Esophagus muscularis mucosa (tissue), 4 donors: ENCODE data around the gene PADI4. TPM values are rescaled to one million over a fixed set of nuclear protein-coding genes. Genes with fewer than 3 reads are reported as not detected.

ENCODE experiments used
- DNase-seq: peaks from one replicate; pipeline ENCODE4 v3.0.0-alpha.2; 2017; ENCODE audit errors: extremely low spot score
- H3K27ac ChIP-seq, 4 donors: fragments of 200-600 bp; sonication (generic); replicated peaks in 1 of 4; 1 replicate in 3 of 4; 2 replicates in 1 of 4; pipeline ENCODE4 v1.5.1; 2016 to 2019; ENCODE audit warnings: mild to moderate bottlenecking in 1 of 4
- H3K27me3 ChIP-seq, 4 donors: fragments of 200-600 bp; sonication (generic); one replicate each; pipeline versions ENCODE4 v1.5.1 to v1.6.0; 2016 to 2019
- H3K36me3 ChIP-seq, 4 donors: fragments of 200-600 bp; sonication (generic); one replicate each; pipeline ENCODE4 v1.5.1; 2016 to 2019
- H3K4me1 ChIP-seq, 4 donors: fragments of 200-600 bp; sonication (generic); one replicate each; pipeline ENCODE4 v1.5.1; 2016 to 2019
- H3K4me3 ChIP-seq, 4 donors: fragments of 200-600 bp; sonication (generic); 1 replicate in 2 of 4; 2 replicates in 2 of 4; pipeline ENCODE4 v1.5.1; 2016 to 2019; ENCODE audit warnings: mild to moderate bottlenecking in 4 of 4, moderate library complexity in 1 of 4
- H3K9me3 ChIP-seq, 4 donors: fragments of 200-600 bp; sonication (generic); 1 replicate in 3 of 4; 2 replicates in 1 of 4; pipeline ENCODE4 v1.5.1; 2016 to 2019
- CTCF ChIP-seq, 3 experiments: fragments of 200-600 bp in 2 of 3; fragments of 450-650 bp in 1 of 3; sonication (generic) in 2 of 3; IDR thresholded peaks; one replicate each; pipeline ENCODE4 v1.5.1; 2017 to 2019; ENCODE audit warnings: antibody characterized with exemption in 3 of 3, mild to moderate bottlenecking in 2 of 3, moderate library complexity in 1 of 3
- EP300 ChIP-seq: sonication (generic); formaldehyde crosslinking; IDR thresholded peaks from one replicate; pipeline ENCODE4 v1.6.1; 2017; ENCODE audit warnings: antibody characterized with exemption
- POLR2A ChIP-seq: fragments of 450-650 bp; IDR thresholded peaks from one replicate; pipeline ENCODE4 v1.6.1; 2017; ENCODE audit warnings: antibody characterized with exemption, moderate library complexity, mild to moderate bottlenecking, low read depth
- POLR2AphosphoS5 ChIP-seq, 2 donors: sonication (generic); formaldehyde crosslinking; IDR thresholded peaks; one replicate each; pipeline ENCODE4 v1.6.1; 2017; ENCODE audit warnings: antibody characterized with exemption in 2 of 2
- WGBS: methylation state at CpG from one replicate; pipeline ENCODE4 v1.1.5; 2018; 5-methylcytosine and 5-hydroxymethylcytosine counted together
- intact Hi-C: fragments of 100-400 bp; cut with DNase I; formaldehyde crosslinking; loops from one replicate; pipeline ENCODE4 v1.15.1; 2023
- total RNA-seq, 4 donors: library from RNA; depleted of rRNA; stranded (reverse); fragments of >200 nt; gene quantifications; one replicate each; pipeline versions ENCODE4 v1.1.0 to v1.2.1, GENCODE V29; 2016

The PADI4 gene
- total RNA-seq, 4 donors from 2014 or later: 5.6 TPM; not detected in 3

DNA sequence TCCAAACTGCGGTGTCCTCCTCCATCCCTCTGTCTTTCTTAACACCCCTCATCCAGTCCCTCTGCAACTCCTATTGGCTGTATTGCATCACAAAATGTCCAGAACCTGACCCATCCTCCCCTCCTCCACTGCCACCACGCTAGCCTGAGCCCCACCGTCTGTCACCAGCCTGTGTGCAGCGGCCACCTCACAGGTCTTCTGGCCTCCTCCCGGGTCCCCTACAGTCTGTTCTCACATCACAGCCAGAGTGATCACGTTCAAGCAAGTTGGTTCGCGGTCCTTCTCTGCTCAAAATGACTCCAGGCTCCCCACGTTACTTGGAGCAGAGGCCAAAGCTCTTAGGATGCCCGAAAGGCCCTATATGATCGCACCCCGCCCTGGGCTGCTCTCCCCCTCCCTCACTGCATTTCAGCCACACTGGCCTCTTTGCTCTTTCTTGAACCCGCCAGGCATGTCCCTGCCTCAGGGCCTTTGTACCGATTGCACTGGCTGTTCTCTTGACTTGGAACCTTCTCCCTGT, 2.4 kb upstream of the PADI4 start:
- Histone ChIP-seq H3K4me1 (no peaks in the 10 kb centered on the region), H3K36me3 (no peaks in the 10 kb centered on the region), H3K27ac (no peak overlapping the region), H3K27me3 (peaks cover 0 to 40% (median 0%) of the 10 kb centered on the region in 4 donors), H3K9me3 (peaks cover 0 to 20% (median 12%) of the 10 kb centered on the region in 4 donors), H3K4me3 (no peak overlapping the region)
- 76% methylated on average over 13 of the region's 14 CpGs for WGBS
- intact Hi-C loops: no loop called here
- TF ChIP-seq EP300 (no peak), POLR2A (no peak), POLR2AphosphoS5 (IDR thresholded peaks at IDR 0.05) (no peak), CTCF (IDR thresholded peaks at IDR 0.05) (no peak)
- no peak for DNase-seq

- no peak for DNase-seq
Observed at GRCh38 chr1:17306407-17306806, 1.6 kb upstream of the PADI4 start.

DNA sequence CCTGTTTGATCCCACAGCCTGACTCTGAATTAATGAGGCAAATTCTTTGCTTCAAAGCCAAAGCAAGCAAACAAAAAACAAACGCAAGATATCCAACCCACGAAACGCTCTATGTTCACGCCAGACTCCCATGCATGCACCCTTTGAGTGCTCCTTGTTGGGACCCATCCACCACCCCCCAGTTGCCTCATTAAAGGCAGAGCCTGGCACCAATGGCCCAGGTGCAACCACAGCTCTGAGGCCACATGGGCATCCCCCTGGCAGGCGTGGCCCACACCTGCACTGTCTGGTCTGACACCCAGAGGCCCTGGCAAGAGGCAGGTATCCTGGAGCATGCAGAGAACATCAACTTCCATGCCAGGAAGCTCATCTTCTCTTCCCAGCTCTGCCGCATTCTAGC, 1.1 kb upstream of the PADI4 start:
- no peak overlapping the region for H3K4me3 ChIP-seq
- peaks cover 0 to 11% (median 7%) of the 10 kb centered on the region in 4 donors for H3K9me3 ChIP-seq
- 49% methylated on average over 6 of the region's 6 CpGs for WGBS
- no peak overlapping the region for H3K27ac ChIP-seq
- DNase-seq: no peak
- peaks cover 0 to 52% (median 0%) of the 10 kb centered on the region in 4 donors for H3K27me3 ChIP-seq
- intact Hi-C loops: no loop called here
- H3K36me3 ChIP-seq: no peaks in the 10 kb centered on the region
- TF ChIP-seq CTCF (IDR thresholded peaks at IDR 0.05) (no peak), POLR2A (no peak)
- H3K4me1 ChIP-seq: no peaks in the 10 kb centered on the region

More at GRCh38 chr1:17306407-17306806, 1.6 kb upstream of the PADI4 start:
- no peaks in the 10 kb centered on the region for H3K4me1 ChIP-seq
- H3K36me3 ChIP-seq: no peaks in the 10 kb centered on the region
- H3K9me3 ChIP-seq: peaks cover 0 to 16% (median 11%) of the 10 kb centered on the region in 4 donors
- intact Hi-C loops: no loop called here
- no peak for TF ChIP-seq POLR2AphosphoS5 (IDR thresholded peaks at IDR 0.05)
- no peak for TF ChIP-seq EP300
- TF ChIP-seq CTCF (IDR thresholded peaks at IDR 0.05): no peak
- TF ChIP-seq POLR2A: no peak
- H3K27ac ChIP-seq: no peak overlapping the region
- 71% methylated on average over 6 of the region's 6 CpGs for WGBS
- peaks cover 0 to 47% (median 0%) of the 10 kb centered on the region in 4 donors for H3K27me3 ChIP-seq
- H3K4me3 ChIP-seq: no peak overlapping the region

- H3K27me3 ChIP-seq: peaks cover 0 to 56% (median 0%) of the 10 kb centered on the region in 4 donors
- TF ChIP-seq CTCF (IDR thresholded peaks at IDR 0.05) (no peak), POLR2AphosphoS5 (IDR thresholded peaks at IDR 0.05) (no peak), POLR2A (no peak), EP300 (no peak)
- no peak for DNase-seq
- WGBS: 84% methylated on average over 6 of the region's 6 CpGs
- H3K36me3 ChIP-seq: no peaks in the 10 kb centered on the region
- H3K4me3 ChIP-seq: no peak overlapping the region
- no peaks in the 10 kb centered on the region for H3K4me1 ChIP-seq
- intact Hi-C loops: no loop called here
- peaks cover 0 to 7% (median 3%) of the 10 kb centered on the region in 4 donors for H3K9me3 ChIP-seq
- H3K27ac ChIP-seq: no peak overlapping the region
Observed at GRCh38 chr1:17307329-17307728, 668 bp upstream of the PADI4 start.

DNA sequence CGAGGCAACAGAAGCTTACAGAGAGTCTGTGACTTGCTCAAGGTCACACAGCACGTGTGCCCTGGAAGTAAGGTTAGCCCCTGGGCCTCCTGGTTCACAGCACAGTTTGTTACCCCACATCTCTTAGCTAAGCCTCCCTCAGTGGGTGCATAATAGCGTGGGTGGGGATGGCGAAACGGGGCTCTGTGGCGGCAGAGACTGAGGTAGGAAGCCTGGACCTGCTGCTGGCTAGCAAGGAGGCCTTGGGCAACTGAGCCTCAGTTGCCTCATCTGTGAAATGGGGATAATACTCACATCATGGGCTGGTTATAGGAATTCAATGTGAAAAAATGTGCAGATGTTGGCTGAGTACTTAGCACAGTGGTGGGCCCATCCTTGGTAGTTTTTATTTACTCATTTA, 596 bp downstream of the PADI4 start:
- 55% methylated on average over 6 of the region's 6 CpGs for WGBS
- no peaks in the 10 kb centered on the region for H3K36me3 ChIP-seq
- H3K27me3 ChIP-seq: peaks cover 0 to 62% (median 0%) of the 10 kb centered on the region in 4 donors
- H3K9me3 ChIP-seq: no peaks in the 10 kb centered on the region
- H3K27ac ChIP-seq: no peak overlapping the region
- no peaks in the 10 kb centered on the region for H3K4me1 ChIP-seq
- intact Hi-C loops: no loop called here
- H3K4me3 ChIP-seq: no peak overlapping the region
- TF ChIP-seq POLR2AphosphoS5 (IDR thresholded peaks at IDR 0.05): no peak
- TF ChIP-seq EP300: no peak
- no peak for TF ChIP-seq POLR2A
- no peak for TF ChIP-seq CTCF (IDR thresholded peaks at IDR 0.05)
- DNase-seq: no peak
